GM11168 (cell line): Measurements from ENCODE around the gene ALG5.

Experiments used
- in situ Hi-C: fragments of 300-500 bp; cut with MboI; formaldehyde crosslinking; loops from one replicate; pipeline ENCODE4 v1.12.0; 2022; ENCODE audit warnings: low sequenced_read_pairs; ENCODE audit not compliant: unreplicated experiment

Gene ALG5

DNA sequence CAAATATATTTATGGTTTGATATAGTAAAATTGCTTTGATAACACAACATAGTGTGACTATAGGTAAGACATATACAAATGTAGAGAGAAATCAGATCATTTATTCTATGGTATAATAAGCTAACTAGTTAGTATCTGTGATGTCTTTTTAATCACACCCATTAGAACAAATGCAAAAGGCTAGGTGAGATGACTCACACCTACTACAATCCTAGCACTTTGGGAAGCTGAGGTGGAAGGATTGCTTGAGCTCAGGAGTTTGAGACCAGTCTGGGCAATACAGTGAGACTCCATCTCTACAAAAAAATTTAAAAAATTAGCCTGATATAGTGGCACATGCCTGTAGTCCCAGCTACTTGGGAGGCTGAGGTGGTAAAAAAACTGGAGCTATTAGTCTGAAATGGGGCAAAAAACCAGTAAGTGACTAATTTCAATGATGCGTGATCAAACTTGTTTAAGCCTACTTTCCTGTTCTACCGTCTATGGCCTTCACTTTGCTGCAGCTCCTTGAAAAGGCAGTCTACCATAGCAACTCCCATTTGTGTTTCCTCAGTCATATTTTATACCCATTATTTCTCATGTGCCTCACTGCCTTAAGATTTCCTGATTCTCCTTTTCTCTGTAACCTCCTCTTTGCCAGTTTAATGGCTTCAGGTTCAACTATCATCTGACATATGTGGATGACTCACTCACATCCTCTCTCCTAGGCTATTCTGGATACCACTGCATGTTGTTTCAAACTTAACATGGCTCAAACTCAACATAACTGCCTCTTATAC lies 12.5 kb downstream of the ALG5 start:
- in situ Hi-C loops: loop anchor here (10.0 kb wide), 1 partner anchor 122 kb away; no protein-coding TSS in a partner anchor

GRCh38 chr13:36981156-36981743 lies 17.9 kb downstream of the ALG5 start:
- in situ Hi-C loops: loop anchor here (10.0 kb wide), 1 partner anchor 116 kb away; no protein-coding TSS in a partner anchor

- in situ Hi-C loops: loop anchor here (10.0 kb wide), 1 partner anchor 115 kb away; no protein-coding TSS in a partner anchor
Measured at GRCh38 chr13:36979361-36980050, 19.6 kb downstream of the ALG5 start.

- in situ Hi-C loops: no loop called here
Measured at GRCh38 chr13:36975172-36975571, 24.0 kb downstream of the ALG5 start.

DNA sequence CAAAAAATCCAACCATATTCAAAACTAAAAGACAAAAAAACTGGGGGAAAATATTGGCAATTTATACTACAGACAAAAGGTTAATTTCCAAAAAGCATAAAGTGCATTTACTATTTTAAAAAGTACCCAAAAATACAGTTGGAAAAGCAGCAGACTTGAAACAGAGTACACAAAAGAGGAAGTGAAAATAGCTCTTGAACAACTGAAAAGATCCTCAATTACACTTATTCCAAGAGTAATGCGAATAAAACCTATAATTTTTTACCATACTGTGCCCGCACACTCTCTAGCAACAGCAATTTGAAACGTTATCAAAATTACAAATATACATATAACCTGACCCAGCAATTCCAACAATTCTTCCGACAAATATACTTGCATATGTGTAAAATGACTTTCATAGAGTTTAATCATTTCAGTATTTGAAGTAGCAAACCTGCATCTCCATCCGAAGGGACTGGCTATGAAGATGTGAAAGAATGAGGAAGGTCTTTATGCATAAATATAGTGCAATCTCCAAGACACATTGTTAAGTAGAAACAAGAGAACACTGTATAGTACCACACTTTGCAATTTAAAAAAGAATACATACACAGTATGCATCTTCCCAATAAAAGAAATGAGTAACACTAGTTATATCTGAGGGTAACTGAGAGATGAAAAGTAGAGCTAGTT lies 25.4 kb downstream of the ALG5 start:
- in situ Hi-C loops: no loop called here

DNA sequence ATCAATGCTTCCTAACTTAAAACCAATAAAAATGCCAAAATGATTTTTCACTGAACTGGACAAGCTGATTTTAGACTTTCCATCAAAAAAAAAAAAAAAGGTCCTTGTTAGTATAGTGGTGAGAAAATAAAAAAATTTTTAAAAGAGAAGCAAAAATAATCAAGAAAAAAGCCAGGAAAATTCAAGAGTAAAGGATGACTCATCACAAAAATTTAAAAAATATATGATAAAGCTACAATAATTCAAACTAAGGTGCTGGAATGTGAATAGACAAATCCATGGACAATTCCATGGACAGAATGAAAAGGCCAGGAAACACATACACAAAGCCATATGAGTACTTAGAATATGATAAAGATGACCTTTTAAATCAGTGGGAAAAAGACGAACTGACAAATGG lies 26.1 kb downstream of the ALG5 start:
- in situ Hi-C loops: no loop called here

- in situ Hi-C loops: loop anchor here (10.0 kb wide), 1 partner anchor 112 kb away; no protein-coding TSS in a partner anchor
Measured at GRCh38 chr13:36966404-36966803, 32.7 kb downstream of the ALG5 start.

- in situ Hi-C loops: loop anchor here (10.0 kb wide), 1 partner anchor 111 kb away; no protein-coding TSS in a partner anchor
Measured at GRCh38 chr13:36965767-36966166, 33.4 kb downstream of the ALG5 start.

- in situ Hi-C loops: loop anchor here (10.0 kb wide), 1 partner anchor 105 kb away; no protein-coding TSS in a partner anchor
Measured at GRCh38 chr13:36959456-36960116, 39.6 kb downstream of the ALG5 start.

- in situ Hi-C loops: no loop called here
Measured at GRCh38 chr13:36954542-36954941, 44.6 kb downstream of the ALG5 start.

- in situ Hi-C loops: no loop called here
Measured at GRCh38 chr13:36950920-36951319, 48.2 kb downstream of the ALG5 start.

GRCh38 chr13:36950330-36950729 lies 48.8 kb downstream of the ALG5 start:
- in situ Hi-C loops: no loop called here

GRCh38 chr13:36945078-36945477 lies 54.1 kb downstream of the ALG5 start:
- in situ Hi-C loops: no loop called here

GRCh38 chr13:36925603-36926002 lies 73.5 kb downstream of the ALG5 start:
- in situ Hi-C loops: no loop called here

DNA sequence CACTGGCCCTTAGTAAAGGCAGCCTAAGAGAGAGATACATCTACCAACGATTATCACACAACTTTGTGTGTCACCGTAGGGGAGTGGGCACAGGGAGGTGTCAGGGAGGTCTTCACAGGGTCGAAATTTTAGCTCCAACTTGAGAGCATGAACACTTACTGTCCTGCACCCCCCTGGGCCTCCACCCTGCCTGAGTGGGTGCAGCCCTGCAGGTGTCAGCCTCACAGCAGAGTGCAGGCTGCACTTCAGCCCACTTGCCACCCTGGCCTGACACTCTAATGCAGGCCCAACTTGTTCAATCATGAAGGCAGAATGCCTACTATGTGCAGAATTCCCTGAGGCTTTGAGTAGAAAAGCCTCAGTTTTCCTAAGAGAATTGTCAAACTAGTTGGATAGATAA lies 75.1 kb downstream of the ALG5 start:
- in situ Hi-C loops: no loop called here

DNA sequence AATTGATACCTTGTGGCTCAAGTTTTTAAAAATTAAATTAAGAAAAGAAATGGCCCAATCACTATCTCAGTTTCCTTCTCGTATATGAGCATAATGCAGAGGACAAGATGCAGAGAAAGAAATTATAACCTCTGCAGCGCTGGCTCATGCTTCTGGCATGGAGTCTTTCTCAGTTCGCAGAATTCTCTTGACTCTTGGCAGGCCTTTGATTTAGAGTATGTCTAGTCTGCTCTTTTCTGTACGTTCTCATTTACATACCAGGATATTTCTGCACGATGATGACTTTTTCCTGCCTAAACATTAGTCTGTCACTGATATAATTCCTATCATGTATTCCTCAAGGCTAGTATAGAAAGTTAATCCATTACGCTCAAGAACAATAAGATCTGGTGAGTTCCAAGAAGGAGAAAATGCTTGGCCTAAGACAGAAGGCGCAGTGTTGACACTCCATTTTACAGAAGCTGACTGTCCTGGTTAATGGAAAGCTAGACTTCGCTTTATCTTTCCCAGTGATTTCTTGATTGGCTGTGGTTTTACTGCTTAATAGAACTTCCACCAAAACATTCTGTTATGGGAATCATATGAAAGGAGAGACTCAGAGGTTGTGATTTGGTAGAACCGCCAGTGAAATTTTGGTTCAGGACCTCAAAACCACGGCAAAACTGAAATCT lies 77.4 kb downstream of the ALG5 start:
- in situ Hi-C loops: no loop called here

DNA sequence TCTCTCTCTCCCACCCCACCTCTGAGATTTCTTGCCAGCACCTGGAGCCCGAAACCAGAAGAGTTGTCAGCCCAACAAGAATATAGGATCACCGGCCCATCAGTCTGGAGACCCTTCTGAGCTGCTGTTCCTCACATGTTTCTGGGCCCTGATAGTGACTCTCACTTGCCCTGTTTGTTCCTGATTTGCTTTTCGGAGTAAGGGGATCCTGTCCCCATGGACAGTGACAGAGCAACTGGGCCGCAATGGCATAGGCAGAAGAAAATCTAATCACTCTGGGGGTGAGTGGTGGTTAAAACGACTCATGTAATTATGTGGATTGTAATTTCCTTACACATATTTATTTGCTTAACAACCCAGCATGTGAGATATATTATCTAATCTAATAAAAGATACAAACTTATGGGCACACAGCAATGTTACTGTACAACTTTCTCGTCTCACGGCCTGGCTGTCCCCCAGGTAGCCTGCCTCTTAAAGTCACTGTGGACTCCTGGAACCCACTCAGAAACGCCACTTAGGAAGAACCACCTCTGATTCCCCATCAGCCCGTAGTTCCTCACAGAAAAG lies 78.4 kb downstream of the ALG5 start:
- in situ Hi-C loops: no loop called here

DNA sequence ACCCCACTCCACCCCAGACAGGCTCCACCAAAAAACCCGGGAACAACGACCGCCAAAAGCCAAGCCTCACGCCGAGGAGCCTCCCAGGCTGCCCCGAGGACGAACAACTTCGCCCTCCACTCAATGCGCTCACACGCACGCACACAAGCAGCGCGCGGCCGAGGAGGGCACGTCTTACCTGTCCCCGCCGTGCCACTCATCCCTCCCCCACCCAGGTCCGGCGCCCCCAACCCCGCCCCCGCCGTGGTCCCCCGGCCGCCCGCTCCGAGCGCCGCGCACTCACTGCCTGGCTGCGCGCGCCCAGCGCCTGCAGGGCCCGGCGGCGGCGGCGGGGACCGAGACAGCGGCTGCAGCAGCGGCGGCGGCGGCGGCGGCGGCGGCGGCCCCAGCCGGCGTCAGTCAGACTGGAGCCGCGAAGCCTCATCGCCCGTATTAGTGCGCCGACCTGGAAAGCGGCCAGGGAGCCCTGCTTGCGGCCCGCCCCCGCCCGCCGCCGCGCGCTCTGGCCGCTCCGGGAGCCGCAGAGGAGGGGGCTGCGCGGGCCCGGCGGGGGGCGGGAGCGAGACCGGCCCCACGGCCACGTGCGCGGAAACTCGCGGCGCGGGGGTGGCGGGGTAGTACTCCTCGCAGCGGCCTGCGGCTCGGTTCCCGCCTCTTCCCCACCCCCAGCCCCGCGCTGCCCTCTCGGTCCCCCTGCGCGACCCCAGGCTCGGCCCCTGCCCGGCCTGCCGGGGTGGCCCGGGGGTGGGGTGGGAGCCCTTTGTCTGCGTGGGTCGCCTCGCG lies 79.1 kb downstream of the ALG5 start, which contains the start of gene SMAD9:
SMAD9 (minus strand) TSS at position 406 of the 783 bp plus-strand sequence. CDS start 40,549 bp downstream, outside the sequence.
- in situ Hi-C loops: no loop called here
